Measurements from ENCODE around the gene FHAD1. TPM values are rescaled to one million over a fixed set of nuclear protein-coding genes. Genes with fewer than 3 reads are reported as not detected.

Gene FHAD1
- polyA plus RNA-seq, 1 of the 3 experiments (the other 2 are of a cell fraction): 0.48 TPM

GRCh38 chr1:15347182-15347581 is 100.2 kb downstream of the FHAD1 start:
- ChIA-PET POLR2A (no interaction called here), CTCF (interaction anchor here (2.3 kb wide), 1 partner anchor 24 kb away, joined by 6 read pairs; no protein-coding TSS in a partner anchor)
- no peaks in the 10 kb centered on the region for H3K79me2 ChIP-seq (ENCODE audit: insufficient read depth)
- no peak overlapping the region for H3K9ac ChIP-seq
- DNase-seq: no peak
- H3K4me3 ChIP-seq (ENCODE audit: low read depth in 2 of 2, low read length in 1 of 2): no peak overlapping the region
- no peak for TF ChIP-seq MXI1 (IDR thresholded peaks at IDR 0.05; ENCODE audit: low read depth, low read length)
- TF ChIP-seq SIN3A (IDR thresholded peaks at IDR 0.05; ENCODE audit: borderline replicate concordance, low read depth, low read length): no peak
- no peak for TF ChIP-seq RAD21 (IDR thresholded peaks at IDR 0.05; ENCODE audit: low read length)
- no peak for TF ChIP-seq USF2 (IDR thresholded peaks at IDR 0.05; ENCODE audit: borderline replicate concordance, low read depth, low read length)
- no peak for TF ChIP-seq REST (IDR thresholded peaks at IDR 0.05; ENCODE audit: low read depth, low read length)
- TF ChIP-seq EP300 (IDR thresholded peaks at IDR 0.05; ENCODE audit: borderline replicate concordance in 1 of 2, low read depth in 1 of 2, low read length in 1 of 2): no peak
- no peak for TF ChIP-seq USF1 (IDR thresholded peaks at IDR 0.05; ENCODE audit: borderline replicate concordance, low read depth)
- no peak for TF ChIP-seq MEF2A (IDR thresholded peaks at IDR 0.05; ENCODE audit: borderline replicate concordance, low read depth)
- TF ChIP-seq EZH2phosphoT487 (IDR thresholded peaks at IDR 0.05; ENCODE audit: borderline replicate concordance, low read depth): no peak
- TF ChIP-seq ZBTB33 (IDR thresholded peaks at IDR 0.05; ENCODE audit: borderline replicate concordance, low read depth): no peak
- H3K27ac ChIP-seq (ENCODE audit: low read depth in 2 of 2, low read length in 1 of 2): no peak overlapping the region
- H3K4me1 ChIP-seq (ENCODE audit: control insufficient read depth in 1 of 2, insufficient read depth in 2 of 2, low read depth in 1 of 2, low read length in 1 of 2): peaks cover 0 to 6% of the 10 kb centered on the region in 2 experiments; a peak in 2 of 4 replicates
- no peaks in the 10 kb centered on the region for H3K36me3 ChIP-seq (replicated peaks in 1 of 2; ENCODE audit: control insufficient read depth in 1 of 2, insufficient read depth in 2 of 2, low read length in 1 of 2)
- no peaks in the 10 kb centered on the region for H3F3A ChIP-seq (replicated peaks; ENCODE audit: insufficient read depth)
- H3K4me2 ChIP-seq: no peak overlapping the region
- H3K9me3 ChIP-seq: no peaks in the 10 kb centered on the region
- no peaks in the 10 kb centered on the region for H3K9me2 ChIP-seq
- H4K20me1 ChIP-seq (ENCODE audit: insufficient read depth): no peaks in the 10 kb centered on the region
- H3K27me3 ChIP-seq (ENCODE audit: insufficient read depth): no peaks in the 10 kb centered on the region
- no peak overlapping the region for H2AFZ ChIP-seq (ENCODE audit: low read depth)
- 92% methylated on average over 6 of the region's 7 CpGs for WGBS (ENCODE audit: low lambda C conversion rate)

All from SK-N-SH (cell line).